Caki2 (cell line): ENCODE measurements around the gene CRYL1. TPM values are rescaled to one million over a fixed set of nuclear protein-coding genes. Genes with fewer than 3 reads are reported as not detected.

Experiments
- DNase-seq: peaks from one replicate; pipeline ENCODE4 v3.0.0-alpha.2; 2015; ENCODE audit warnings: low read depth
- in situ Hi-C: cut with HindIII; loops from 2 replicates; pipeline ENCODE4 v1.10.0; 2016; ENCODE audit warnings: low sequenced_read_pairs, low pct_unique_long_range_greater_than_20kb, mixed read lengths
- total RNA-seq: library from RNA; depleted of rRNA; stranded (reverse); fragments of >200 nt; shearing (Covaris generic); gene quantifications from 2 replicates; pipeline ENCODE4 v1.2.3, GENCODE V29; 2014; ENCODE audit warnings: low replicate concordance; rRNA removed

The CRYL1 gene
- total RNA-seq, 1 experiment from 2014 or later, result 42.9 TPM

DNA sequence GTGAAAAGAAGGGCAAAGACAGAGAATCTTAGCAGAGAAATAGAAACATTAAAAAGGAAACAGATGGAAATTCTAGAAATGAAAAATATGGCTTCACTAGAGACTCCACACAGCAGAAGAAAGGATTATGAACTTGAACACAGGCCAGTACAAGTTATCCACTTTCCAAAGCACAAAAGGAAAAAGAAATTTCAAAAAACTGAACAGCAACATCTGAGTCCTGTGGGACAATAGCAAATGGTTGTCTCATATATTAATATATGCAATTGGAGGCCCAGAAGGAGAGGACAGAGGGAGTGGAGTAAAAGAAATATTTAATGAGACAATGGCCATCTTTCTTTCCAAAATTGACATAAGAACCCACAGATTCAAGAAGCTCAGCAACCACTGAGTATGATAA is 151.8 kb downstream of the CRYL1 start:
- DNase-seq, result no peak
- in situ Hi-C loops, result no loop called here

DNA sequence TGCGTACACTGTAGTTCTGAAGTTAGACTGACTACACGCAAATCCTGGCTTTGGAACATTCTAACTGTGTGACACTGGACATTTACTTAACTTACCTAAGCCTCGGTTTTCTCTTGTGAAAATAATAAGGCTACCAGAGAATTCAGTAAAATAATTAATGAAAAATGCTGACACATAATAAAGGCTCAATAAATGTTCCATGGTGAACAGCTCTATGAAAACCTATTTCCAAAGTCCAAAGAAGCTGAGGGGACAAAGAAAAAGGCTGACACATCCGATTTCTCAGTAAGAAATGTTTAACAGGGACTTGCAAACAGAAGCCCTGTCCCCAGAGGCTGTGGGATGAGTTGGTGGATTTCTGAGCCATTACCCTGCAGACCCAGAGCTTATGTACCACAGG is 153.8 kb downstream of the CRYL1 start:
- in situ Hi-C loops, result no loop called here
- no peak for DNase-seq

DNA sequence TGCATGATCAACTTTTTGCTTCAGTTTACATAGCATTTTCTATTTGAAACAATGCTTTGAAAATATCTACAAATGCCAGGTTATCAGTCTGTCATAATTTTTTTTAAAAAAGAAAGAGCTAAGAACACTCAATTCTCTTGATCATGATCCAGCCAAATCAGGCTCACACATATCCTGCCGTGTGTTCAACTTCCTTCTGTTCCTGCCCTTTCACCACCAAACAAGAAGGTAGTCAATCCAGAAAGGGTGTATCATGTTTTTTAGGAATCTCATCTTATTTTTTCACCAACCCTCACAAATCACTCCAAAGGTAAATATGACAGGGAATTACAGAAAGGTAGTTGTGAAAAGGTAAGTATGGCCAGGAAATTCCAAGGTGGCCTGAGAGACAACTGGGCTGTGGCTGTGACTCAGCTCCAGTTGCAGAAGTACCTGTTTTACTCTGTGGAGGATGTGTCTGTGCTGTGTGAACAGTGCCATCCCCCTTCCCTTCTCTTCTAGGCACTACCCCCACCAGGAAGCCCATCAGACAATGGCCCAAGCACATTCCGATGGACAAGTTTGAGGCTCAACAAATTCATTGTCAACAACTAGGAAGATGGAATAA is 154.7 kb downstream of the CRYL1 start:
- in situ Hi-C loops, result no loop called here
- no peak for DNase-seq

DNA sequence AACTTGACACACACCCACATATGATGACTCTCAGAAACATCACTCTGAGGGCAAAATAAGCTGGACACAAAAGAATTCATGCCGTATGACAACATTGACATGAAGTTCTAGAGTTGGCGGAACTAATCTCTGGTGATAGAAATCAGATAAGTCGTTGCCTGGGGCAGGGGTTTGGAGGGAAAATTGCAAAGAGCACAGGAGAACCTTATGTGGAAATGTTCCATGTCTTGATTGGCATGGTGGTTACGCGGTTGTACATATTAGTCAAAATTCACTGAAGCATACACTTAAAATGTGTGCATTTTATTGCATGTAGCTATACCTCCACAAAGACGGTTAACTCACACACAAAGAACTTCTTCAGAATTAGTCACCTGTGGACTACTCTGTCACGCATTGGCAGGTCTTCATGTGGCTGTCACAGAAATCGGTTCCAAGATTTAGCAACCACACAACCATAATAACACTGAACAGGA is 155.7 kb downstream of the CRYL1 start:
- in situ Hi-C loops, result no loop called here
- DNase-seq, result no peak

DNA sequence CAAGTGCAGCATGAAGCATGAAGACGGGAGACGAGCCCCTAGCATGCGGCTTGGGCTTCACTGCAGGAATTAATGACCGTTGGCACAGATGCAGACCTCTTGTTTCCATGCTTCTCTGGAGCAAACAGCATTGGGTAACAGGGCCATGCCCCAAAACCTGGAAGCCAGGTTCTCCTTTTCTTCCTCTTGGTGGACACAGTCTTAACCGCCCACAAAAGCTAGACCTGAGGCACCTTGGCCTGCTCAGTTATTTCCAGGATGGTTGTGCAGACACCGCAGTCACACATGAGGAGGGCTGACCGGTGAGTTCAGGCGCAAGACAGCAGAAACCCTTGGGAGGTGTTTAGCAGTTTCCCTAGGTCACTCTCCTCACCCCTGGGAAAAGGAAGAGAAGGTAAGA is 159.6 kb downstream of the CRYL1 start:
- in situ Hi-C loops, result no loop called here
- DNase-seq, result no peak

DNA sequence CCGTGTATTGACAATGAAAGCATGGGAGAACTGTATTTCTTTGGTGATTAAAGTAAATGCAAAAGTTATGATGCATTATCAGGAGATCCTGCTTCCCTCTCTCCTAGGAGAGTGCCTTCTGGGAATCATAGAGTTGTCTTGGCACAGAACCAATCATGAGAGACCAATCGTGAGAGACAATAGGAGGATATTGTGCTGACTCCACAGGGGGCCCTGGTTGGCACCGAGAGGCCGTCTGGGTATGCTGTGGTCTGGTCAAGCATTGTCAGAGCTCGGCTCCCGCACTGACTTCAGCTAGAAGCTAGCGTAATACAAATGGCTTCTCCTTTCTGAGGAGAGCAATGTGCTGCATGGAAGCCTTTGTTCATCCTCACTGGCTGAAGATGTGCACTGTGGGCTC is 162.1 kb downstream of the CRYL1 start:
- in situ Hi-C loops, result no loop called here
- DNase-seq, result no peak

DNA sequence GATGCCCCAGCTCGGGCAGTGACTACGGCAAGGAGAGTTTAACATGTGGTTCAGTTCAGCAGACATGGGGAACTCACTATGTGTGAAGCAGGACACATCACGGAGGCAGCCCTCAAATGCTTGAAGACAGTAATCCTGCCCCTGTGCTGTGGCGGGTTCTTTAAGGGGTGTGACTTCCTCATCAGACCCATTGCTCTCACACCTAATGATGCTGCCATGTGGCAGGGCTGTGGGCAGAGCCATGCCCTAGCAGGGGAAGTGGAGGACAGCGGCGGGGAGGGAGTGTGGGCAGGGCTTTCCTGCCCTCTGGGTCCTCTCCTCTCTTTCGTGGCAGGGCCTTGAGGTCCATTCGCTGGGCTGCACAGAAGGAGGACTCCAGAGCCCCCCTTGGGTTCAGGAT is 162.5 kb downstream of the CRYL1 start:
- in situ Hi-C loops, result no loop called here
- DNase-seq, result no peak

DNA sequence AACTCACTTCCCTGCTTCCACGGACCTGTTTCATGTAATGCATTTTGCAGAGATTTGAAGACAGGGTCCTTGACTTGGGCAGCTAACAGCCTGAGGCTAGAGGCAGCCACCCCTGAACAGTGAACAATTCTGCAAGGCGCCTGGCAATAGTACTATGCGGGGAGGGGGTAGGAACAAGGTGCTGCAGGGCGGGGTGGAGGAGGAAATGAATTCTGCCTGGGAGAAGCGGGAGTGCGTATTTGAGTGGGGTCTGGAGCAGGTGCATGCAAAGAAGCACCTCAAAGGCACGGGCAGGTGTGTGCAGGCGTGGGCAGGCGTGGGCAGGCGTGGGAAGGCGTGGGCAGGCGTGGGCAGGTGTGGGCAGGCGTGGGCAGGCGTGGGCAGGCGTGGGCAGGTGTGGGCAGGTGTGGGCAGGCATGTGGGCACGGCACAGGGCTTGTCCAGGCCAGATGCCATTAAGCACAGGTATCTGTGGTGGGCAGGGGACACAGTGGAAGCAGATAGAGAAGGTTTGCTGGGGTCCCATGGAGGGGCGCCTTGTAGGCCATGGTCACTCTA is 163.1 kb downstream of the CRYL1 start:
- in situ Hi-C loops, result no loop called here
- DNase-seq, result no peak

DNA sequence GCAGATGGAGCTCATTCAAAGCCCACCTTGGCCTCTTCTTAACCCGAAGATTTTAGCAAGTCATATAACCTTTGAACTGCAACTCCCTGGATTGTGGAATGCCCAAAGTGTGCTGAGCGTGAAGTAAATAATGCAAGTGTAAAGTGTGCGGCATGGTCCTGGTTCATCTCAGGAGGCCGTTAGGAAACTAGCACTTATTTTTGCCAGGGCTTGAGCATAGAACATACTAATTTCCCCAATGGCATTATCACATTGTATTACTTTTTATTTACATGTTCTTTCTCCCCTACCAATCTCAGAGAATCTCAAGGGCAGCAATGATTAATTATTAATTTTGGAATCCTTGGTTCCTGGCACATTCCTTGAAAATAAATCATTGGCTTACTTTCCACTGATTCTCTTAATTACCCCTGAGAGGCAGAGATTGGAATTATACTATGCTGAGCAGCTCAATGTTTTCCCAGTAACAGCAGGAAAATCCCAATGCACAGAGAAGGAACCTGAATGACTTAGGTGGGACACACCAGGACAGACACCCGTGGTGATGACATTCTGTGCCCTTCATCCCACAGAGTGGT is 164.7 kb downstream of the CRYL1 start:
- in situ Hi-C loops, result no loop called here
- peak; percentile 45 for DNase-seq

DNA sequence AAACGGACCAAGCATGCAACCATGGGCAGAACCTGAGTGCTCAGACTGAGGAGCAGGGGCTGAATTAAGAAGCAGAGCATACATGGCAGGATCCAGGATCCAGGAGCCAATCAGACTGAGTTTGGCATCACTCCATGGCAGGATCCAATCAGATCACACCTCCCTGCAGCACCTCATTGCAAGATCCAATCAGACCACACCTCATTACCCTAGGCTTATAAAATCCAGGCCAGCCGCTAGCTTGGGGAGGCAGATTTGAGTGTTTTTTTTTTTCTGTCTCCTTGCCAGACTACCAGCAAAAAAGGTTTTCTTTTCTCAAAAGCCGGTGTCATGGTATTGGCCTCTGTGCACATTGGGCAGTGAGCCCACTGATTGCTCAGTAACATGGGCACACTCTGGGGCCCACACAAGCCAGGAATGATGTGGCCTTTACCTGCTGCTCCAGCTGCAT is 165.6 kb downstream of the CRYL1 start:
- DNase-seq, result peak; percentile 53
- in situ Hi-C loops, result no loop called here

DNA sequence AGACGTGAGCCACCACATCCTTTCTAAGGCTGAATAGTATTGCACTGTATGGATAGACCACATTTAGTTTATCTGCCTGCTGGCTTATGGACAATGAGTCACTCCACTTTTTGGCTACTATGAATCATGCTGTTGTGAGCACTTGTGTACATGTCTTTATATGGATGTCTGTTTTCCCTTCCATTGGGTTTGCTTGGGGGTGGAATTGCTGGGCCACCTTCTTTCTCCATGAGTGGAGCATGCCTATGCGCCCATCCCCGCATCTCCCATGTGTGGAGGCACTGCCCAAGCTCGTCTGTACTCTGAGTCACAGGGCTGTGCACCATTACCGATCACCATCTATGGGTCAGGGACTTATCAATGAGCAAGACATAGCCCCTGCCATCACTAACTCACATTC is 166.3 kb downstream of the CRYL1 start:
- DNase-seq, result peak; percentile 56
- in situ Hi-C loops, result no loop called here

DNA sequence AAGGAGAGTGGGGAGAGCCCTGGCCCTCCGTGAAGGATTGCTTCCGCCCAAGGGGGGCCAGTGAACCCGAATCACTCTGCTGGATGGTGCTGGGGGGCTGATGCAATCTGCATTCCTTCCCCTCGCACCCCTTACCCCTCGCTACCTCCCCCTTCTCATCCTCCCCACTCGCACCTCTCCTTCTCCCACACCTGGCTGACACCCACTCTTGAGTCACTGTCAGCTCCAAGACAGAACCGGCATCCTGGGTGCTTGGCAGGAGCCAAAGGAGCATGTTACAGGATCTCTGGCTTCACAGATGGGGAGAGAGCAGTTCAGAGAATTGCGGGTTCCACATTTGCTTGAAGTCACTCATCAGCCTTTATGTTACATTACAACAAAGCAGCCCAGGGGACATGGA is 167.6 kb downstream of the CRYL1 start:
- in situ Hi-C loops, result no loop called here

DNA sequence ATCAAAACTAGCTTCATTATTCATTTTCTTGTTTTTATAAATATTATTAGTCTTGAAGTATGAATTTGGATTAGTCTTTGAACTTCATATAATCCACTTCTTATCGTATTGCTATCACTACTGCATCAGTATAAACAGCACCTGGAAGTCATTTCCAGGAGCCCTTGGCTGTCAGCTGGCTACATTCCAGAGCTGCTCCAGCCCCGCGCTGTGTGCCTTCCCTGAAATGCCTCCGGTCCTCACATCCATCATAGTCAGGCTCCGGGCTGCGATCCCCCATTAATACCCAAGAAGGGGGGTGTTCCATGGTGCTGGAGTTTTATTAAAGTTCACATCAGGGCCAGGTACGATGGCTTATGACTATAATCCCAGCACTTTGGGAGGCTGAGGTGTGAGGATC is 169.2 kb downstream of the CRYL1 start:
- no peak for DNase-seq
- in situ Hi-C loops, result no loop called here

More for the DNA sequence above, 167.6 kb downstream of the CRYL1 start:
- no peak for DNase-seq

DNA sequence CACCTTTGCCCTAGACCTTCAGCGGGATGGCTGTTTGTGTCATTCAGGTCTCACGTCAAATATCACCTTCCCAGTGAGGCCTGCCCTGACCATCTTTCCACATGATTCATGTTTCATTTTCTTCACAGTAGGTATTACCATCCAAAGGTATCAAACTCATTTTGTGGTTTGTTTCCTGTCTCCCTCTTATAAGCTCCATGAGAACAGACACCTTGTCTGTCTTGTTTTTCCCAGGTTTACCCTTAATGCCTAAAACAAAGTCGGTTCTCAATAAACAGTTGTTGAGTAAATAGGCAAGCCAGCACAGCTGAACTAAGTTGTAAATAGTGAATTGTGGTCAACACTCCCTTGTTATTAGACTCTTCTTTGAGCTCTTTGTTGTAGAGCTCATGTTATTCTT is 170.9 kb downstream of the CRYL1 start:
- no peak for DNase-seq
- in situ Hi-C loops, result no loop called here

DNA sequence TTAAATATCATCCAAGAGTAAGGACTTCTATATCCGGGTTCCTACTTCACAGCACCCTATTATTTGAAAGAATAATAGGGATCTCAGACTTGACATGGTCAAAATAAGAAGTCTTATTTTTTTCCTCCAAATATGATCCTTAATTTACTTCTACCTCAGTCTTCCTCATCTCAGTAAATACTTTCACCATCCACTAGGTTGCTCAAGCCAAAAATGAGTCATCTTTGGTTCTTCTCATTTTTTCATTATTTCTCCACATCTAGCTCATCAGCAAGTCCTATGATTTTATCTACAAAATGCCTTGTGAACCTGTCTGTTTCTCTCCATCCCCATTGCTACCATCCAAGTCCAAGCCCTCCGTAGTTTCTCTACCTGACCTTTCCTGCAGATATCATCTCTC is 171.7 kb downstream of the CRYL1 start:
- in situ Hi-C loops, result no loop called here
- DNase-seq, result no peak

Other genes with a start within 250 kb of the CRYL1 start
- 2.9 and 4.9 TPM in 2 replicates for gene IFT88, start 41.3 kb upstream of the CRYL1 start, total RNA-seq
- 0.07 and 0.12 TPM in 2 replicates for gene IL17D, start 177.8 kb upstream of the CRYL1 start, total RNA-seq
- gene EEF1AKMT1, start 248.1 kb upstream of the CRYL1 start, total RNA-seq, result 4.4 and 14.9 TPM in 2 replicates